Activated effector memory CD4-positive, alpha-beta T cell treated with anti-CD3 and anti-CD28 coated beads, Interleukin-2, amount 50 U/mL, for 16 hours (primary cell): ENCODE results near the gene ANO7.

Experiments
- DNase-seq: peaks from one replicate; pipeline ENCODE4 v3.0.0-alpha.2; 2020

ANO7 gene

GRCh38 chr2:241157841-241158545 is 30.5 kb upstream of the ANO7 start:
- DNase-seq, result no peak

- no peak for DNase-seq
Observed at GRCh38 chr2:241158546-241158900, 30.0 kb upstream of the ANO7 start.

- no peak for DNase-seq
Observed at GRCh38 chr2:241159116-241159515, 29.4 kb upstream of the ANO7 start.

- no peak for DNase-seq
Observed at GRCh38 chr2:241160318-241160717, 28.2 kb upstream of the ANO7 start.

- no peak for DNase-seq
Observed at GRCh38 chr2:241161646-241162281, 26.7 kb upstream of the ANO7 start.

- no peak for DNase-seq
Observed at GRCh38 chr2:241163601-241164118, 24.8 kb upstream of the ANO7 start.

- no peak for DNase-seq
Observed at GRCh38 chr2:241168366-241168765, 20.1 kb upstream of the ANO7 start.

GRCh38 chr2:241173557-241173956 is 14.9 kb upstream of the ANO7 start:
- DNase-seq, result no peak

GRCh38 chr2:241177526-241178334 is 10.7 kb upstream of the ANO7 start:
- no peak for DNase-seq

GRCh38 chr2:241178961-241179360 is 9.5 kb upstream of the ANO7 start:
- DNase-seq, result no peak

GRCh38 chr2:241179899-241180298 is 8.6 kb upstream of the ANO7 start:
- DNase-seq, result no peak

GRCh38 chr2:241180495-241180894 is 8.0 kb upstream of the ANO7 start:
- no peak for DNase-seq

- no peak for DNase-seq
Observed at GRCh38 chr2:241182126-241182525, 6.4 kb upstream of the ANO7 start.

GRCh38 chr2:241182531-241183133 is 5.8 kb upstream of the ANO7 start:
- no peak for DNase-seq

GRCh38 chr2:241183221-241183620 is 5.3 kb upstream of the ANO7 start:
- no peak for DNase-seq

- DNase-seq, result no peak
Observed at GRCh38 chr2:241184901-241185300, 3.6 kb upstream of the ANO7 start.

GRCh38 chr2:241185961-241186360 is 2.5 kb upstream of the ANO7 start:
- DNase-seq, result no peak

- no peak for DNase-seq
Observed at GRCh38 chr2:241187101-241187917, 1.2 kb upstream of the ANO7 start.

GRCh38 chr2:241187918-241188234 is 601 bp upstream of the ANO7 start:
- DNase-seq, result no peak

- no peak for DNase-seq
Observed at GRCh38 chr2:241189093-241189855, 797 bp downstream of the ANO7 start.

GRCh38 chr2:241189856-241190201 is 1.4 kb downstream of the ANO7 start:
- no peak for DNase-seq
